GM12878 (cell line): Measurements from ENCODE around the gene PTGR1.

Experiments
- CTCF ChIP-seq, 3 experiments: IDR thresholded peaks in 2 of 3; conservative IDR thresholded peaks in 1 of 3; 2 replicates each; pipeline ENCODE4 v1.5.1; 2011; ENCODE audit warnings: low read depth in 3 of 3, low read length in 3 of 3, mild to moderate bottlenecking in 3 of 3, control low read depth in 2 of 3, moderate library complexity in 2 of 3, inconsistent platforms in 1 of 3, mixed read lengths in 1 of 3; ENCODE audit not compliant: control insufficient read depth in 2 of 3, insufficient read depth in 1 of 3; ENCODE audit errors: extremely low read depth in 1 of 3
- EGR1 ChIP-seq, 2 experiments: IDR thresholded peaks; 1 replicate in 1 of 2; 2 replicates in 1 of 2; pipeline ENCODE4 v1.6.1; 2011 to 2012; ENCODE audit warnings: low read depth in 2 of 2, low read length in 2 of 2, borderline replicate concordance in 1 of 2, mild to moderate bottlenecking in 1 of 2, moderate library complexity in 1 of 2
- HDAC2 ChIP-seq: fragments of 200-600 bp; sonication (generic); IDR thresholded peaks from 2 replicates; pipeline ENCODE4 v1.6.1; 2017
- HSF1 ChIP-seq: fragments of 150-350 bp; IDR thresholded peaks from 2 replicates; pipeline ENCODE4 v1.6.1; 2014; ENCODE audit warnings: mild to moderate bottlenecking, low read depth, low read length
- JUND ChIP-seq: IDR thresholded peaks from 2 replicates; pipeline ENCODE4 v1.6.1; 2012; ENCODE audit warnings: low read depth, mild to moderate bottlenecking, low read length, improper control_type of control experiment, moderate library complexity
- NBN ChIP-seq: fragments of 450-650 bp; IDR thresholded peaks from 2 replicates; pipeline ENCODE4 v1.6.1; 2016
- POLR2A ChIP-seq: IDR thresholded peaks from 2 replicates; pipeline ENCODE4 v1.6.1; 2011; ENCODE audit warnings: low read depth, mild to moderate bottlenecking, low read length
- SPI1 ChIP-seq: IDR thresholded peaks from 2 replicates; pipeline ENCODE4 v1.6.1; 2011; ENCODE audit warnings: low read depth, mild to moderate bottlenecking, low read length, moderate library complexity, borderline replicate concordance; ENCODE audit not compliant: insufficient read depth
- TCF12 ChIP-seq: IDR thresholded peaks from 2 replicates; pipeline ENCODE4 v1.6.1; 2011; ENCODE audit warnings: low read depth, mild to moderate bottlenecking, low read length
- YY1 ChIP-seq: IDR thresholded peaks from 2 replicates; pipeline ENCODE4 v1.6.1; 2011; ENCODE audit warnings: low read depth, mild to moderate bottlenecking, low read length
- TF ChIP-seq, protein P1 (sequence below): IDR thresholded peaks from 2 replicates; pipeline ENCODE4 v1.6.1; 2011; ENCODE audit warnings: borderline replicate concordance, low read depth, mild to moderate bottlenecking, moderate library complexity, low read length; ENCODE audit not compliant: insufficient read depth, poor library complexity, severe bottlenecking

DNA sequence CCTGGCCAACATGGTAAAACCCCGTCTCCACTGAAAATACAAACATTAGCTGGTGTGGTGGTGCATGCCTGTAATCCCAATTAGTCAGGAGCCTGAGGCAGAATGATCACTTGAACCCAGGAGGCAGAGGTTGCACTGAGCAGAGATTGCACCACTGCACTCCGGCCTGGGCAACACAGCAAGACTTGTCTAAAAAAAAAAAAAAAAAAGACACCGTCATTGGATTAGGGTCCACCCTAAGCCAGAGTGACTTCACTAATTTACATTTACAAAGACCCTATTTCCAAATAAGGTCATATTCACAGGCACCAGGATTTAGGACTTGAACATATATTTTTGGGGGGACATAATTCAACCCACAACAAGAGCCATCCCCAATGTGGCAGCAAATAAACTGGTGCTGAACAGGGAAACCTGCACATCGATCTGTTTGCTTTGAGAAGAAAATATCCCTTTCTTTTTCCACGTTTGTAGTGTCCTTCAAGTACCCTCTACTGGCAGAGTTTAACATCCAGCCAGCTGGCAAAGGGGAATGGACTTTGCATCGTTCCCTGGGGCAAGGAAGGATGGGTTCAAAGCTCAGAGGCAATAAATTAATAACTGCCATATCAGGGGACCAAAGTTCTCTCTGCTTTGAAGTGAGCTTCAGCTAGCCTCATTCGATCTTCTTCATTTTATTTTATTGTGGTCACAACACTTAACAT, 28.0 kb upstream of the PTGR1 start:
- TF ChIP-seq NBN: no peak
- no peak for TF ChIP-seq CTCF (IDR thresholded peaks at IDR 0.05 in 2 of 3, conservative IDR thresholded peaks at IDR 0.05 in 1 of 3; ENCODE audit: control insufficient read depth in 2 of 3, extremely low read depth in 1 of 3, insufficient read depth in 1 of 3, low read depth in 3 of 3, low read length in 3 of 3)
- no peak for TF ChIP-seq SPI1
- TF ChIP-seq POLR2A: no peak
- TF ChIP-seq EGR1 (IDR thresholded peaks at IDR 0.05; ENCODE audit: borderline replicate concordance in 1 of 2, low read depth in 2 of 2, low read length in 2 of 2): no peak
- TF ChIP-seq YY1: no peak
- no peak for TF ChIP-seq TCF12
- TF ChIP-seq HDAC2: no peak
- no peak for TF ChIP-seq HSF1
- TF ChIP-seq, protein P1, sequence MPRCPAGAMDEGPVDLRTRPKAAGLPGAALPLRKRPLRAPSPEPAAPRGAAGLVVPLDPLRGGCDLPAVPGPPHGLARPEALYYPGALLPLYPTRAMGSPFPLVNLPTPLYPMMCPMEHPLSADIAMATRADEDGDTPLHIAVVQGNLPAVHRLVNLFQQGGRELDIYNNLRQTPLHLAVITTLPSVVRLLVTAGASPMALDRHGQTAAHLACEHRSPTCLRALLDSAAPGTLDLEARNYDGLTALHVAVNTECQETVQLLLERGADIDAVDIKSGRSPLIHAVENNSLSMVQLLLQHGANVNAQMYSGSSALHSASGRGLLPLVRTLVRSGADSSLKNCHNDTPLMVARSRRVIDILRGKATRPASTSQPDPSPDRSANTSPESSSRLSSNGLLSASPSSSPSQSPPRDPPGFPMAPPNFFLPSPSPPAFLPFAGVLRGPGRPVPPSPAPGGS: no peak
- TF ChIP-seq JUND: no peak
